Inferior parietal cortex (tissue), 1 donor: ENCODE results near the gene GSS.
A peak's percentile ranks its signal among the peaks of the same experiment; 100 is the strongest.

Experiments used
- DNase-seq: peaks from one replicate; pipeline ENCODE4 v3.0.0-alpha.2; 2016; ENCODE audit errors: extremely low spot score

Gene GSS

GRCh38 chr20:34955231-34956040, at the start of gene GSS, which contains the start of gene MYH7B:
Gene GSS (minus strand): TSS chr20:34955806. CDS start chr20:34951852, 3,954 bp downstream.
Gene MYH7B (plus strand): TSS chr20:34955868. CDS start chr20:34978006, 22,138 bp downstream.
- DNase-seq = peak; percentile 97

DNA sequence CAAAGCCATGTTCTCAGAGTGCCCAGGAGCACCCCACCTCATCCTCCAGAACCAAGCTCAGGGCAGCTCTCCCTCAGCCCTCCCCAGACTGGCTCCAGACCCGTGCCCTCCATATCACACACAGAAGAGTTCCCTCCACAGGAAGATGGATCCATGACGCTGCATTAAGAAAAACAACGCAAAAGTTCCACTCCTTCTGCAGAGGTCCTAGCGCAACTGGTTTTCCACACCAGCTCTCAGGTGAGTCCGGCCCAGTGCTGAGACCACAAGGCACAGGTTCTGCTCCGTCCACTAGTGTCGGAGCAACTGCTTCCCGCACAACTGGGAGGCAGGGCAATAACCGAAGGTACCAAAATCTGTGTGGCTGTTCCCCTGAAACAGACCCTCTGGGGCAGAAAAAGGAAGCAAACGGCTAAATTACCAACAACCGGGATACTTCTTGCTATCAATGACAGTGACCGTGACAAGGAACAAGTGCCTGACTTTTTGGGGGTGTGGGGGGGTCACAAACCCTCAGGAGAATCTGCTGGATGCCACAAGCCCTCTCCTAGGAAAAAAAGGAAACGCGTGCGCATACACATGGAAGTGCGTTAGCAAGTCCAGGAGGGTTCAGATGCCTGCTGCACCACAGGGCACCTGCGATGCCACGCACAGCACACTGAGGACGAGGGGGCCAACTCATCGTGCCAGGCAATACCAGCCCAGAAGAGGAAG, 49.3 kb upstream of the GSS start:
- no peak for DNase-seq

DNA sequence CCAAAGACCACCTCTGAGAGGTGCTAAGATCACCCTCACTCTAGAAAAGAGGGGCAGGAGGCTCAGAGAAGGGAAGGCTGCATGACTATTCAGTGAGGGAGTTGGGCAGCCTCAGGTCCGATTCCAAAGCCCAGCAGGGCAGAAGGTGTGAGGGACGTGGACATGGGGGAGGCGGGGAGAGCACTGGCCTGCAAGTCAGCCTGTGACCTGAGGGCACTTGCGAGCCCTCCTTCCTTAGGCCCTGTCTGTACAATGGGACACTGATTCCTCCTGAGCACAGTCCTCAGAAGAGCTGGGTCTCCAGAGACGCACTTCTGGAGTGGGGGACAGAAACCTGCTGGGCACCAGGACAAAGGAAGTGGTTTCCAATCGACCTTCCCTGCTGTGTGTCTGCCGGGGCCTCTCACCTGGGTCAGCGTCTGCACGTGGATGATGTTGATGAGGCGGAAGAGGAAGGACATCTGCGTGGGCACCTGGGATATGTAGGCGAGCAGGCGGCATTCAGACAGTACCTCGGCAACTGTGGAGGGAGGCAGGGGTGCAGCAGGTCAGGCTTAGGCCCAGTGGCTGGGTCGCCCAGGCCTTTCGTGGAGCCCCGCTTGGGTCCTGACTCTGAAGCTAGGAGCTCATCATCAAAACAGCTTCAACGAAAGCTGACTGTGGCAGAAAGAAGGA, 48.6 kb upstream of the GSS start:
- no peak for DNase-seq

DNA sequence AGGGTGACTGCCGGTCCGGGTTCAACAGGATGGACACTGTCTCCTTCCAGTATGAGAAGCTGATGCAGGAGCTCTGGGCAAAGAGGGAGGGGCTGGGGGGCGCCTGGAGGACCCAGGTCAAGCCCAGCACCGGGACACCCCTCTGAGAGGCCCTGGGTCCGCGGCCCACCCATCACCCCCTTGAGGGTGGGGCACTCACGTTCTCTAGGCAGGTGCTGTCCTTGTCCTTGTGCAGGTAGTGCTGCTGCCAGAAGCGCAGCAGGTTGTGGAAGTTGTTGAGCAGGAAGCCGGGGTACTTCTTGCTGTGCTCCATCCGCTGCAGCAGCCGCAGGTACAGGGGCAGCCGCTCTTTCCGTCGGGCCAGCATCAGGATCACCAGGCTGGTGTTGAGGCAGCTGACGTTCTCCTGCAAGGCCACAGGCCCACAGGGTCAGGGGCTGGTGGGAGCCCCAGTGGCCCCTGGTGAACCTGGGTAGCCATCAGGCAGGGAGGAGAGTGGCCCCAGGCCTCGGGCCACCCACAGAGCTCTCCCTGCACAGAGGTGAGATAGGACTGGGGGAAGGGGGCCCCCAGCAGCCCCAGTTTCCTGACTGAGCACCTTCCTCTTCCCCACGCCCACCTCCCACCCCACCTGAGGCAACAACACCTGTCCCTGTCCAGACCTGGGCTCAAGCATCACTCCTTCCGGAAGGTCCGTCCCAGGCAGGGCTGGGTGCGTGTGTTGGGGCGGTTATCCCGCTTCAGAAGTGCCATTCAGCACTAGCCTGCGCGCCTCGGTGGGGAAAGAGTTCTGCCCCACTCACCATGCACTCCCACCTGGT, 47.8 kb upstream of the GSS start:
- no peak for DNase-seq

DNA sequence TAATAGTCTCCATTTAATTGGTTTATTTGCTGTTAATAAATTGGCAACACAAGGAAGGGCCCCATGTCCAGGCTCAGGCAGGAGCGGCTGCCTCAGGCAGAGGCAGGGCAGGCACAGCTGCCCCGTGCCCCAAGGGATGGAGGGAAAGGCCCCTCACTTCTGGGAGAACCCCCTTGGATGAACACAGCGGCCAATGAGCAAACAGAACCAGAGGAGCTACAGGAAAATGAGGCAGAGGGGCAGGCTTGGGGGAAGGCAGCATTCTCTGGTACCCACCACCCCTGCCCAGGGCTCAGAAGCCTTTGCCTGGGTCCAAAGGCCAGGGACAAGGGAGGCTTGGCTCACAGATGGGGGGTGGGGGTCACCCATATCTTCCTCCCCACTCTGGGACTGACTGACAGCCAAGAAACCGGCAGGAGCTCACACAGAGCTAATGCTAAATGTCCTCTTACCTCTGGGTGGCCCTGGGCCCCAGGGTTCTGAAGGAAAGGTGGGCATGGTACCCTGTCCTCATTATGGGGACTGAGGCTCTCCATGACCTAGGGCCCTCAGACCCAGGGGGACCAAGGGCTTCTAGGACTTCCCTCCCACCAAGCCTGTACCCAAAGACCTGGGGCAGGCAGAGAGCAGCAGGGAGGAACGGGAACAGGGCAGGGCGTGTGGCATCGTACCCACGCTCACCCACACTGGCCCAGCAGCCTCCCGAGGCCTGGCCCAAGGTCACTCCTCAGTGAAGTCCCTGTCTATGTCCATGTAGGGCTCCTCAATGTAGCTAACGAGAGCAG, 47.0 kb upstream of the GSS start:
- no peak for DNase-seq

GRCh38 chr20:35001596-35002362, 46.2 kb upstream of the GSS start:
- no peak for DNase-seq

DNA sequence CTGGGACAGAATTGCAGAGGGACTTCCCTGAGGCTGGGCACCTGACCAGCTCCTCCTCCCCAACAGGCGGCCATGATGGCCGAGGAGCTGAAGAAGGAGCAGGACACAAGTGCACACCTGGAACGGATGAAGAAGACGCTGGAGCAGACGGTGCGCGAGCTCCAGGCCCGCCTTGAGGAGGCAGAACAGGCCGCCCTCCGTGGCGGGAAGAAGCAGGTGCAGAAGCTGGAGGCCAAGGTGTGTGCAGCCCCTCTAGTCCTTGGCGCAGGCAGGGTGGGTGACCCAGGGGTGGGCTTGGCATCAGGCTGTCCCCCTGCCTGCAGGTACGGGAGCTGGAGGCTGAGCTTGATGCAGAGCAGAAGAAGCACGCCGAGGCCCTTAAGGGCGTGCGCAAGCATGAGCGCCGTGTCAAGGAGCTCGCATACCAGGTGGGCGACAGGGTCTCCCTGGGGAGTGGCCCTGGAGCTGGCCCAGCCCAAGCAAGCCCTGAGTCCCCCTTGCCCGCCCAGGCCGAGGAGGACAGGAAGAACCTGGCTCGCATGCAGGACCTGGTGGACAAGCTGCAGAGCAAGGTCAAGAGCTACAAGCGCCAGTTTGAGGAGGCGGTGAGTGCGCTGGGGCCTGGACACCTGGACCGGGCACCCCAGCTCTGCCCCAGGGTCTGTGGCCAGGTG, 45.5 kb upstream of the GSS start:
- no peak for DNase-seq

GRCh38 chr20:35000311-35000921, 44.8 kb upstream of the GSS start:
- DNase-seq = no peak

DNA sequence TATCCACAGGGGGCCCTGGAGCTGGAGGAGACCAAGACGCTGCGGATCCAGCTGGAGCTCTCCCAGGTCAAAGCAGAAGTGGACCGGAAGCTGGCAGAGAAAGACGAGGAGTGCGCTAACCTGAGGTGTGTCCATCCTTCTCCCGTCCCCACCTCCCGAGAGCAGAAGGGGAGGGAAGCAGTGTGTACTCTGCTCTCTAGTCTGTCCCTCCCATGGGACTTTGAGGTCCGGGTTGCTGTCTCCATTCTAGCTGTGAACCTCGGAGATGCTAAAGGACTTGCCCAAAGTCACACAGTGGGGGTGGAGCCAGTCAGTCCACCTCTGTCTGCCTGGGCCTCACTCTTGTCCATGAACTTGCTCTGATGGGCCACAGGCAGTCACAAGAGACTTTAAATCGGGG, 44.2 kb upstream of the GSS start:
- DNase-seq = no peak

DNA sequence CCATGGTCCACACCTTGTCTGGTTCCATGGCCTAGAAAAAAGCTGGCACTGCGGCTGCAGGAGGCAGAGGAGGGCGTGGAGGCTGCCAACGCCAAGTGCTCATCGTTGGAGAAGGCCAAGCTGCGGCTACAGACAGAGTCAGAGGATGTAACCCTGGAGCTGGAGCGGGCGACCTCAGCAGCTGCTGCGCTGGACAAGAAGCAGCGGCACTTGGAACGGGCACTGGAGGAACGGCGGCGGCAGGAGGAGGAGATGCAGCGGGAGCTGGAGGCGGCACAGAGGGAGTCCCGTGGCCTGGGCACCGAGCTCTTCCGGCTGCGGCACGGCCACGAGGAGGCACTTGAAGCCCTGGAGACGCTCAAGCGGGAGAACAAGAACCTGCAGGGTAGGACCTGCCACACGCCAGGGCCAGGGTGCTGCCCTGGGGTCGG, 43.4 kb upstream of the GSS start:
- DNase-seq = no peak

DNA sequence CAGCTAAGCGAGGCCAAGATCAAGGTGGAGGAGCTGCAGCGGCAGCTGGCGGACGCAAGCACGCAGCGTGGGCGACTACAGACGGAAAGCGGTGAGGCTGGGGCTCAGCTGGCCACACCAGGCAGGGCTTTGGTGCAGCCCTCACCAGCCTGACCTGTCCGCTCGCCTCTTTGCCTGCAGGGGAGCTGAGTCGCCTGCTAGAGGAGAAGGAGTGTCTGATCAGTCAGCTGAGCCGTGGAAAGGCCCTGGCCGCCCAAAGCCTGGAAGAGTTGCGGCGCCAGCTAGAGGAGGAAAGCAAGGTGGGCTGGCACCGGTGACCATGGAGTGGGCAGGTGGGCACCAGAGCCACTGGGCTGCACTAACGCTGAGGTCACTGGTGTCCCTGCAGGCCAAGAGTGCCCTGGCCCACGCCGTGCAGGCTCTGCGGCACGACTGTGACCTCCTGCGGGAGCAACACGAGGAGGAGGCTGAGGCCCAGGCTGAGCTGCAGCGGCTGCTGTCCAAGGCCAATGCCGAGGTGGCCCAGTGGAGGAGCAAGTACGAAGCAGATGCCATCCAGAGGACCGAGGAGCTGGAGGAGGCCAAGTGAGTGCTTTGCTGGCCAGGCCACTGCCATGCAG, 42.8 kb upstream of the GSS start:
- DNase-seq = no peak

DNA sequence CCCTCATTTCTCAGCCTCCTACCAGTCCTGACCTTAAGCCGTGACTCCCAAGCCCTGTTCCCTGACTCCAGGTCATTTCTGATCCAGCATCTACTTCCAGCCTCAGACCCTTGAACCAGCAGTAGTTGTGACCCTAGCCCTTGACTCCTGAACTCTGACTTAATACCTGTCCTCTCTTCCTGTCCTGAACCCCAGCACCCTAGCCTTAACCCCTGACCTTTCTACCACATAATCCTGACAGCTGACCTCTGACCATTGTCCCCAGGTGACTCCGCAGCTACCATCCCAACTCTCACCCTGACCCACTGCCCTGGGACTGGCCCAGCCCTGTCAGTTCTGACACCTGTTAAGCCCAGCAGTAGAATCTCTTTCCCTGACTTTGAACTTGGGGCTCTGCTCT, 42.2 kb upstream of the GSS start:
- no peak for DNase-seq

DNA sequence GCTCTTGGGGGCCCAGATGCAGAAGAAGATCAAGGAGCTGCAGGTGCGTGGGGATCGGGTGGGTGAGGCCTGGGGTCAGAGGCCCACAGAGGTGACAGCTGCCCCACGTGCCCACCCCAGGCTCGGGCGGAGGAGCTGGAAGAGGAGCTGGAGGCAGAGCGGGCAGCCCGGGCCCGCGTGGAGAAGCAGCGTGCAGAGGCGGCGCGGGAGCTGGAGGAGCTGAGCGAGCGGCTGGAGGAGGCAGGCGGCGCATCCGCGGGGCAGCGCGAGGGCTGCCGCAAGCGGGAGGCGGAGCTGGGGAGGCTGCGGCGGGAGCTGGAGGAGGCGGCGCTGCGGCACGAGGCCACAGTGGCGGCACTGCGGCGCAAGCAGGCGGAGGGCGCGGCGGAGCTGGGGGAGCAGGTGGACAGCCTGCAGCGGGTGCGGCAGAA, 41.5 kb upstream of the GSS start:
- DNase-seq = peak; percentile 58

- DNase-seq = no peak
Observed at GRCh38 chr20:34996243-34997028, 40.8 kb upstream of the GSS start.

DNA sequence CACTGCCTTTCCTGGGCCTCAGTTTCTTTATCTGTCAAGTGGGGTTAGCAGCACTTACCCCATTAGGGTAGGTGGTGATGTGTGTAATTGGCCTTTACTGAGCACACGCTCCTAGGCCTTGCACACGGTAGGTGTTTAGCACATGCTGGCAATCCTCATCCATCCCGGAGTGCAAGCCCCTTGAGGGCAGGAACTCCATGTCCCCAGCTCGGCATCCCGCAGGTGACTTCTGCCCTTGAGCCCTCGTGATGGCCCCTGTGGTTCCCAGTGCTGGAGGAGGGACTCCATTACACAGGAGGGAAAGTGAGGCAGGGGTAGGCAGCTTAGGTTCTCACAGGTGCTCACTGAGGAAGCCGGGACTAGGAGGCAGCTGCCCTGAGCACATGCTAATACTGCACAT, 40.1 kb upstream of the GSS start:
- DNase-seq = no peak

GRCh38 chr20:34995192-34995591, 39.6 kb upstream of the GSS start:
- no peak for DNase-seq

DNA sequence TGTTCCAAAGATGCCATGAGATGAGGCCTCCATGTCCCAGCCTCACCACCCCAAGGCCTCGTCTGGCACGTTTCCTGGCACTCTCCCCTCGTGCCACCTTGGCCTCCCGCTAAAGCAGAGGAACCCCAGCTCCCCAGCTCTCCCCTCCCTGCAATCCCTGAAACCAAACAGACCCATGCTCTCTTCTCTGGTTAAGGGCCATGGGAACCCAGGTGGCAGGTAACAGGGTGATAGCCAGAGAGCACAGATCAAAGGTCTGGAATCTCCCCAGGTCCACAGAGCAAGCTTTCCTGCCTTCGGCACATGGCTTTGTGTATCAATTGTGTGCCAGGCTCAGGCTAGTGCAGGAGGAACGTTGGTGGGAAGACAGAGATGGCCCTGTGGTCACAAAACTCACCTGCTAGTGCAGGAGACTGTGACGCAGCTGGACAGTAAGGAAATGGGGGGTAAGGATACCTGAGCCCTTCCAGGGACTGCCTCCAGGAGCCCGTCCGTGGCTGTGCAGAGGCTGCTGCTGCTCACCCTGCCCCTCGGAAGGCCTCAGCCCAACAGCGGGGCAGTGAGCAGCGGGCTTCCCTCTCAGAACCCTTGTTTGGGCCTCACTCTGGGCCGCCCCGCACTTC, 39.0 kb upstream of the GSS start:
- no peak for DNase-seq
